Right lobe of liver (tissue), 4 donors: Measurements from ENCODE around the gene BPIFB3.

ENCODE experiments used
- CTCF ChIP-seq, 4 donors: fragments of 200-600 bp in 3 of 4; fragments of 450-650 bp in 1 of 4; IDR thresholded peaks; one replicate each; pipeline versions ENCODE4 v1.5.1 to v1.8.0; 2016 to 2022; ENCODE audit warnings: antibody characterized with exemption in 4 of 4, mild to moderate bottlenecking in 2 of 4
- POLR2A ChIP-seq: fragments of 450-650 bp; IDR thresholded peaks from one replicate; pipeline ENCODE4 v1.6.1; 2017; ENCODE audit warnings: antibody characterized with exemption, mild to moderate bottlenecking
- donor health status: DM: no; HTN: no; CAD: no.
- donor health status: DM: no; HTN: no; CAD: no.
- donor health status: DM: no; HTN: yes; CAD: no.

GRCh38 chr20:33072813-33073212 lies 19.1 kb downstream of the BPIFB3 start:
- TF ChIP-seq CTCF (IDR thresholded peaks at IDR 0.05): no peak
- TF ChIP-seq POLR2A: no peak
